ENCODE data around the gene UNC5B.

- TF ChIP-seq, protein P1, sequence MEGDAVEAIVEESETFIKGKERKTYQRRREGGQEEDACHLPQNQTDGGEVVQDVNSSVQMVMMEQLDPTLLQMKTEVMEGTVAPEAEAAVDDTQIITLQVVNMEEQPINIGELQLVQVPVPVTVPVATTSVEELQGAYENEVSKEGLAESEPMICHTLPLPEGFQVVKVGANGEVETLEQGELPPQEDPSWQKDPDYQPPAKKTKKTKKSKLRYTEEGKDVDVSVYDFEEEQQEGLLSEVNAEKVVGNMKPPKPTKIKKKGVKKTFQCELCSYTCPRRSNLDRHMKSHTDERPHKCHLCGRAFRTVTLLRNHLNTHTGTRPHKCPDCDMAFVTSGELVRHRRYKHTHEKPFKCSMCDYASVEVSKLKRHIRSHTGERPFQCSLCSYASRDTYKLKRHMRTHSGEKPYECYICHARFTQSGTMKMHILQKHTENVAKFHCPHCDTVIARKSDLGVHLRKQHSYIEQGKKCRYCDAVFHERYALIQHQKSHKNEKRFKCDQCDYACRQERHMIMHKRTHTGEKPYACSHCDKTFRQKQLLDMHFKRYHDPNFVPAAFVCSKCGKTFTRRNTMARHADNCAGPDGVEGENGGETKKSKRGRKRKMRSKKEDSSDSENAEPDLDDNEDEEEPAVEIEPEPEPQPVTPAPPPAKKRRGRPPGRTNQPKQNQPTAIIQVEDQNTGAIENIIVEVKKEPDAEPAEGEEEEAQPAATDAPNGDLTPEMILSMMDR (conservative IDR thresholded peaks at IDR 0.05; ENCODE audit: low read depth, low read length) = no peak
- TF ChIP-seq EZH2 (IDR thresholded peaks at IDR 0.05; ENCODE audit: borderline replicate concordance, low read depth, low read length, poor library complexity, severe bottlenecking) = no peak
Observed at GRCh38 chr10:71202314-71202713, 10.1 kb upstream of the UNC5B start.

Data from A673 (cell line).